Endothelial cell of umbilical vein (primary cell): ENCODE measurements around the gene VRK2. TPM values are rescaled to one million over a fixed set of nuclear protein-coding genes. Genes with fewer than 3 reads are reported as not detected.

ENCODE experiments used
- BruUV-seq: library from RNA; stranded (reverse); fragments of 400-500 nt; replicated peaks from 2 replicates; lab custom pipeline; 2021; lab: Mats Ljungman, UMichigan
- CTCF ChIA-PET: fragments of 300-600, 350-600 bp; sonication (Branson Sonifier 250); formaldehyde crosslinking; loops from one replicate; lab custom pipeline; 2021; ENCODE audit warnings: antibody characterized with exemption, inconsistent platforms; lab: Charles Lee
- POLR2A ChIA-PET: fragments of 300-600, 350-600 bp; sonication (Branson Sonifier 250); formaldehyde crosslinking; loops from one replicate; lab custom pipeline; 2021; ENCODE audit warnings: antibody characterized with exemption, inconsistent platforms; lab: Charles Lee
- DNase-seq: peaks from one replicate; pipeline ENCODE4 v3.0.0-alpha.2; 2011; ENCODE audit warnings: low read depth, low spot score
- FAIRE-seq: peaks from 2 replicates; lab custom pipeline; 2011; peaks lifted over from hg19 to GRCh38; lab: Jason Lieb, UNC
- H2AFZ ChIP-seq: 2 replicates; pipeline ENCODE4 v1.6.0; 2012; ENCODE audit warnings: low read depth, low read length, control low read depth, inconsistent platforms
- H3K27ac ChIP-seq: 2 replicates; pipeline ENCODE4 v1.5.1; 2011; ENCODE audit warnings: low read depth, mild to moderate bottlenecking, control low read depth, low read length, moderate library complexity; ENCODE audit not compliant: insufficient read depth
- H3K27me3 ChIP-seq, 2 experiments: 2 replicates each; pipeline versions ENCODE4 v1.6.0 to v1.6.1; 2011; ENCODE audit warnings: low read length in 2 of 2, mixed read lengths in 1 of 2; ENCODE audit not compliant: control insufficient read depth in 2 of 2, insufficient read depth in 2 of 2
- H3K36me3 ChIP-seq, 2 experiments: 2 replicates in 1 of 2; 3 replicates in 1 of 2; pipeline ENCODE4 v1.5.1; 2011; ENCODE audit warnings: low read length in 2 of 2, mild to moderate bottlenecking in 1 of 2, moderate library complexity in 1 of 2; ENCODE audit not compliant: control insufficient read depth in 2 of 2, insufficient read depth in 2 of 2; ENCODE audit errors: extremely low read depth in 1 of 2
- H3K4me1 ChIP-seq: 3 replicates; pipeline ENCODE4 v1.5.1; 2011; ENCODE audit warnings: mild to moderate bottlenecking, low read length; ENCODE audit not compliant: control insufficient read depth, insufficient read depth; ENCODE audit errors: extremely low read depth
- H3K4me2 ChIP-seq: 2 replicates; pipeline ENCODE4 v1.6.1; 2011; ENCODE audit warnings: low read length, control low read depth, mixed read lengths; ENCODE audit not compliant: insufficient read depth
- H3K4me3 ChIP-seq, 3 experiments: fragments of 200-600 bp in 1 of 3; sonication (generic), shearing (Covaris generic) in 1 of 3; replicated peaks in 1 of 3; 2 replicates each; pipeline ENCODE4 v1.5.1; 2011 to 2016; ENCODE audit warnings: control low read depth in 3 of 3, low read length in 3 of 3, mild to moderate bottlenecking in 2 of 3, inconsistent platforms in 1 of 3, low read depth in 1 of 3, moderate library complexity in 1 of 3; ENCODE audit not compliant: insufficient read depth in 1 of 3
- H3K79me2 ChIP-seq: 2 replicates; pipeline ENCODE4 v1.6.0; 2012; ENCODE audit warnings: low read length, inconsistent platforms; ENCODE audit not compliant: control insufficient read depth, insufficient read depth
- H3K9ac ChIP-seq: replicated peaks from 2 replicates; pipeline ENCODE3; 2011; ENCODE audit warnings: low read length, control low read depth; ENCODE audit not compliant: insufficient read depth; ENCODE audit errors: extremely low read depth
- H3K9me1 ChIP-seq: replicated peaks from 3 replicates; pipeline ENCODE4 v1.6.0; 2011; ENCODE audit warnings: mild to moderate bottlenecking, low read length; ENCODE audit not compliant: control insufficient read depth, insufficient read depth; ENCODE audit errors: extremely low read depth
- H3K9me3 ChIP-seq: replicated peaks from 2 replicates; pipeline ENCODE4 v1.5.1; 2012; ENCODE audit warnings: low read length, inconsistent platforms; ENCODE audit not compliant: control insufficient read depth, insufficient read depth
- H4K20me1 ChIP-seq: replicated peaks from 2 replicates; pipeline ENCODE3; 2011; ENCODE audit warnings: mild to moderate bottlenecking, low read length; ENCODE audit not compliant: control insufficient read depth, insufficient read depth; ENCODE audit errors: extremely low read depth
- EZH2 ChIP-seq: IDR thresholded peaks from 2 replicates; pipeline ENCODE4 v1.6.1; 2012; ENCODE audit warnings: borderline replicate concordance, low read depth, mild to moderate bottlenecking, moderate library complexity, low read length, inconsistent platforms; ENCODE audit not compliant: severe bottlenecking
- FOS ChIP-seq: IDR thresholded peaks from 2 replicates; pipeline ENCODE4 v1.6.1; 2011; ENCODE audit warnings: mild to moderate bottlenecking, low read length, moderate library complexity, borderline replicate concordance; ENCODE audit not compliant: insufficient read depth
- GATA2 ChIP-seq: IDR thresholded peaks from 2 replicates; pipeline ENCODE4 v1.7.0; 2011; ENCODE audit warnings: low read depth, mild to moderate bottlenecking, moderate library complexity, mixed read lengths, low read length; ENCODE audit not compliant: insufficient read length, insufficient read depth
- JUN ChIP-seq: IDR thresholded peaks from 2 replicates; pipeline ENCODE4 v1.6.1; 2011; ENCODE audit warnings: borderline replicate concordance, low read depth; ENCODE audit not compliant: insufficient read length, insufficient read depth
- MAX ChIP-seq: IDR thresholded peaks from 2 replicates; pipeline ENCODE4 v1.6.1; 2011; ENCODE audit not compliant: insufficient read depth, insufficient read length
- MYC ChIP-seq: IDR thresholded peaks from one replicate; pipeline ENCODE4 v1.6.1; 2011; ENCODE audit warnings: mild to moderate bottlenecking, low read depth, low read length
- POLR2A ChIP-seq: IDR thresholded peaks from 2 replicates; pipeline ENCODE4 v1.6.1; 2012; ENCODE audit warnings: low read depth, mild to moderate bottlenecking, control low read depth, low read length
- POLR2AphosphoS5 ChIP-seq: IDR thresholded peaks from 2 replicates; pipeline ENCODE4 v1.6.1; 2012; ENCODE audit warnings: low read depth, mild to moderate bottlenecking, control low read depth, low read length, moderate library complexity; ENCODE audit not compliant: insufficient read depth
- dilution Hi-C: fragments of 300-500 bp; cut with MboI; formaldehyde crosslinking; loops from one replicate; pipeline ENCODE4 v1.15.0; 2019; ENCODE audit warnings: low sequenced_read_pairs; ENCODE audit not compliant: extremely low pct_ligation_motif_present
- intact Hi-C: fragments of 100-400 bp; cut with micrococcal nuclease; formaldehyde crosslinking; loops from one replicate; pipeline ENCODE4 v1.10.0; 2022
- polyA plus RNA-seq, 4 experiments: library from polyadenylated mRNA; depleted of rRNA in 3 of 4; stranded (reverse) in 3 of 4; unstranded in 1 of 4; fragments of >200 nt; gene quantifications; 2 replicates each; pipeline versions ENCODE4 v1.2.1 to v1.2.3, GENCODE V29; 2011 to 2012; ENCODE audit warnings: missing spikeins in 1 of 4
- total RNA-seq: library from RNA; stranded (reverse); gene quantifications from 2 replicates; pipeline ENCODE4 v1.2.3, GENCODE V29; 2021
- TF ChIP-seq, protein P1 (sequence below), 2 donors: IDR thresholded peaks; 1 replicate in 1 of 2; 2 replicates in 1 of 2; pipeline ENCODE4 v1.5.1; 2011; ENCODE audit warnings: low read length in 2 of 2, mild to moderate bottlenecking in 2 of 2, moderate library complexity in 2 of 2, control low read depth in 1 of 2, inconsistent platforms in 1 of 2, low read depth in 1 of 2; ENCODE audit not compliant: insufficient read depth in 1 of 2; ENCODE audit errors: extremely low read depth in 1 of 2

VRK2 gene
- total and polyA plus RNA-seq, 2 donors (not counting 3 experiments of a cell fraction or from before 2014, with no cell fraction given), result 11.2 to 35.2 TPM

GRCh38 chr2:58122040-58122439 lies 75.4 kb downstream of the VRK2 start:
- TF ChIP-seq JUN (no peak), MYC (no peak)
- BruUV-seq, result no TSS peak
- DNase-seq (no peak), FAIRE-seq (no peak)
- H4K20me1 ChIP-seq, result no peaks in the 10 kb centered on the region
- CTCF ChIA-PET, result interaction anchor here (1.0 kb wide), 1 partner anchor 10 kb away, joined by 4 read pairs; no protein-coding TSS in a partner anchor
- no peak overlapping the region for H3K4me3 ChIP-seq
- H2AFZ ChIP-seq, result no peak overlapping the region
- POLR2A ChIA-PET, result no interaction called here
- H3K9ac ChIP-seq, result no peak overlapping the region
- intact Hi-C loops, result no loop called here
- dilution Hi-C loops, result no loop called here
- no peaks in the 10 kb centered on the region for H3K4me1 ChIP-seq
- peaks cover 0 to 5% of the 10 kb centered on the region in 2 experiments for H3K36me3 ChIP-seq
- no peaks in the 10 kb centered on the region for H3K9me1 ChIP-seq
- H3K27ac ChIP-seq, result no peak overlapping the region
- H3K9me3 ChIP-seq, result no peaks in the 10 kb centered on the region
- no peak overlapping the region for H3K4me2 ChIP-seq
- H3K27me3 ChIP-seq, result no peaks in the 10 kb centered on the region
- no peaks in the 10 kb centered on the region for H3K79me2 ChIP-seq

DNA sequence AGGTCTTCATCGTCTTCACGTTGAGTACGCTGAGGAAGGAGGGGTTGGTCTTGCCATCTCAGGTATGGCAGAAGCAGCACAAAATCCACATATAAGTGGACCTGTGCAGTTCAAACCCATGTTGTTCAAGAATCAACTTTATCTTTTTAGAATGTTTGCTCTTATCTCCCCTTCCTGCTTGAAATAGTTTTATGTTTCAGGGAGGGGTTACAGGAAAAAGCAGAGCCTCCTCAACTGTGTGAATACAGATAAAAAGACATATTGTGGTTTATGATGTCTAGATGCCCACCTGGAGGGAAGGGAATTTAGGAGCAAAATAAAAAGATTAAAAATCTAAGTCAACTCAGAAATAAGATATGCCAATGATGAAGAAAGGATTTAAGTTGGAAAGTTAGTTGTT lies 75.9 kb downstream of the VRK2 start:
- H3K27me3 ChIP-seq, result no peaks in the 10 kb centered on the region
- CTCF ChIA-PET, result interaction anchor here (1.0 kb wide), 1 partner anchor 10 kb away, joined by 4 read pairs; no protein-coding TSS in a partner anchor
- no peak overlapping the region for H3K9ac ChIP-seq
- BruUV-seq, result no TSS peak
- dilution Hi-C loops (no loop called here), intact Hi-C loops (no loop called here)
- no peak for DNase-seq
- H2AFZ ChIP-seq, result no peak overlapping the region
- no peak for FAIRE-seq
- H3K36me3 ChIP-seq, result peaks cover 0 to 5% of the 10 kb centered on the region in 2 experiments
- H3K9me1 ChIP-seq, result no peaks in the 10 kb centered on the region
- POLR2A ChIA-PET, result no interaction called here
- H3K27ac ChIP-seq, result no peak overlapping the region
- H3K9me3 ChIP-seq, result no peaks in the 10 kb centered on the region
- H3K79me2 ChIP-seq, result no peaks in the 10 kb centered on the region
- H4K20me1 ChIP-seq, result no peaks in the 10 kb centered on the region
- no peak overlapping the region for H3K4me2 ChIP-seq
- H3K4me1 ChIP-seq, result no peaks in the 10 kb centered on the region
- TF ChIP-seq, protein P1, sequence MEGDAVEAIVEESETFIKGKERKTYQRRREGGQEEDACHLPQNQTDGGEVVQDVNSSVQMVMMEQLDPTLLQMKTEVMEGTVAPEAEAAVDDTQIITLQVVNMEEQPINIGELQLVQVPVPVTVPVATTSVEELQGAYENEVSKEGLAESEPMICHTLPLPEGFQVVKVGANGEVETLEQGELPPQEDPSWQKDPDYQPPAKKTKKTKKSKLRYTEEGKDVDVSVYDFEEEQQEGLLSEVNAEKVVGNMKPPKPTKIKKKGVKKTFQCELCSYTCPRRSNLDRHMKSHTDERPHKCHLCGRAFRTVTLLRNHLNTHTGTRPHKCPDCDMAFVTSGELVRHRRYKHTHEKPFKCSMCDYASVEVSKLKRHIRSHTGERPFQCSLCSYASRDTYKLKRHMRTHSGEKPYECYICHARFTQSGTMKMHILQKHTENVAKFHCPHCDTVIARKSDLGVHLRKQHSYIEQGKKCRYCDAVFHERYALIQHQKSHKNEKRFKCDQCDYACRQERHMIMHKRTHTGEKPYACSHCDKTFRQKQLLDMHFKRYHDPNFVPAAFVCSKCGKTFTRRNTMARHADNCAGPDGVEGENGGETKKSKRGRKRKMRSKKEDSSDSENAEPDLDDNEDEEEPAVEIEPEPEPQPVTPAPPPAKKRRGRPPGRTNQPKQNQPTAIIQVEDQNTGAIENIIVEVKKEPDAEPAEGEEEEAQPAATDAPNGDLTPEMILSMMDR (IDR thresholded peaks at IDR 0.05; ENCODE audit: extremely low read depth in 1 of 2, insufficient read depth in 1 of 2, low read depth in 1 of 2, low read length in 2 of 2), result no peak
- TF ChIP-seq EZH2, result no peak
- no peak for TF ChIP-seq MAX
- no peak for TF ChIP-seq JUN
- TF ChIP-seq GATA2, result no peak
- TF ChIP-seq FOS, result no peak
- no peak for TF ChIP-seq MYC
- TF ChIP-seq POLR2A, result no peak
- TF ChIP-seq POLR2AphosphoS5, result no peak
- no peak overlapping the region for H3K4me3 ChIP-seq
